Dermis lymphatic vessel endothelial cell (primary cell): ENCODE data around the gene CXCR4. TPM values are rescaled to one million over a fixed set of nuclear protein-coding genes. Genes with fewer than 3 reads are reported as not detected.

Experiments used
- total RNA-seq: library from RNA; depleted of rRNA; stranded (reverse); fragments of >200 nt; gene quantifications from 2 replicates; pipeline ENCODE4 v1.2.1, GENCODE V29; 2014

CXCR4 gene
- 7.3 and 13.9 TPM in 2 replicates for total RNA-seq

GRCh38 chr2:136117909-136118818, at the start of gene CXCR4:
Gene CXCR4 (minus strand): TSS chr2:136118149. CDS start chr2:136118060, 89 bp downstream.

Other genes with a start within 250 kb of the CXCR4 start
- gene MCM6, start 241.7 kb downstream of the CXCR4 start, total RNA-seq, result 7.9 and 14.6 TPM in 2 replicates
- gene DARS1, start 132.5 kb downstream of the CXCR4 start, total RNA-seq, result 40.1 and 66.7 TPM in 2 replicates